WTC11 (cell line): ENCODE measurements around the gene CLTA.

Source experiments
- CBFB ChIP-seq: sonication (generic); formaldehyde crosslinking; IDR thresholded peaks from 2 replicates; pipeline ENCODE4 v1.8.1; 2022; ENCODE audit warnings: mild to moderate bottlenecking, low read depth, missing genetic modification reagents
- HMGXB4 ChIP-seq: sonication (generic); formaldehyde crosslinking; IDR thresholded peaks from 2 replicates; pipeline ENCODE4 v1.8.1; 2023; ENCODE audit warnings: mild to moderate bottlenecking, moderate library complexity, missing genetic modification reagents
- SP1 ChIP-seq: sonication (generic); formaldehyde crosslinking; conservative IDR thresholded peaks from 2 replicates; pipeline ENCODE4 v1.8.1; 2022; ENCODE audit warnings: missing genetic modification reagents

- TF ChIP-seq CBFB (no peak), HMGXB4 (no peak), SP1 (no peak)
Observed at GRCh38 chr9:36154331-36154952, 36.3 kb upstream of the CLTA start.
